ENCODE results near the gene EVI2B.
"Not testable (repeated sequence)": the region's sequence is repeated elsewhere in the genome, so short reads cannot be mapped to it uniquely, and the experiment has no call there.

The EVI2B gene

DNA sequence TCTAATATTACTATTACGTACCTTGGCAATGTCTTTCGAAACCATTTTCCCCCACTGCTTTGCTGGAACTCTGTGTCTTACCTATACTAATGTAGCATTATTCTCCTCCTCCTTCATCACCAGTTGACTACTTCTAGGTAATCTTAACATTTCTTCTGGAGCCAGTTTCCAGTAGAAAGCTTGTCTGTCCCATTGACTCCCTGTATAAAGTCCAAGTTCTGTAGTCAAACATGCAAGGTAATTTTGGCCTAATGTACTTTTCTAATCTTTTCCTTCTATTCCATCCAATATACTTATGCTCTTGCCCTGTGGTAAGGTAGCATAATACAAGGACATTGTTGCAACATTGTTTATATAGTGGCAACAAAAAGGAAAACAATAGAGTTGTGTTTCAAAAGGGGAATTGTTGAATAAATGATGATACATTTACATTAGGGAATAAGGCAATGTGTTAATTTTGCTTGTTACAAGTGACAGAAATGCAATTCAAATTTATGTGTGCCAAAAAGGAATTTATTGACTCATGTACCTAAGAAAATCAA is 44.7 kb downstream of the EVI2B start:
- no peak for DNase-seq

DNA sequence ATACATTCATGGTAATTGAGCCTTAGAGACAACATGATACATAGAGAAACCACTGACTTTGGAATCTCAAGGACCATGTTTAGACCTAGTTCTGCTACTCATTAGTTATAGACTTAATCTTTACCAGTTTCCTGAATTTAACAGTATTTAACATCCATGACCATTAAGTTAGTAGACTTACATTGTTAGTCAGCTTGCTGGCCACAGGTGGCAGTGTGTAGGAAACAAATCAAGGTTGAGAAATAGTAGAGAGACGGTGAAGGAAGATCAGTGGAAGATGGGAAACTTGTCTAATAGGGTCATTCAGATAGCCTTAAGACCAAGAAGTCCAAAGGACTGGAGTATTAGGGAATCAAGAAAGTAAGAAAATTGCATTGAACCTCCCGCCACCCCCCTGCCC is 47.8 kb downstream of the EVI2B start:
- DNase-seq = peak; percentile 17 to 29

DNA sequence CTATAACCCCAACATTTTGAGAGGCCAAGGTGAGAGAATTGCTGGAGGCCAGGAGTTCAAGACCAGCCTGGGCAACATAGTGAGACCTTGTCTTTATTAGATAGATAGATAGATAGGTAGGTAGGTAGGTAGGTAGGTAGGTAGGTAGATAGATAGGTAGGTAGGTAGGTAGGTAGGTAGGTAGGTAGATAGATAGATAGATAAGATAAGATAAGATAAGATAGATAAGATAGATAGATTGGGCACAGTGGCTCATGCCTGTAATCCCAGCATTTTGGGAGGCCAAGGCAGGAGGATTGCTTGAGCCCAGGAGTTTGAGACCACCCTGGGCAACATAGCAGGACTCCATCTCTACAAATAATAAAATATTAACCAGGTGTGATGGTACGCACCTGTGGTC is 50.9 kb downstream of the EVI2B start:
- DNase-seq = not testable (repeated sequence)

DNA sequence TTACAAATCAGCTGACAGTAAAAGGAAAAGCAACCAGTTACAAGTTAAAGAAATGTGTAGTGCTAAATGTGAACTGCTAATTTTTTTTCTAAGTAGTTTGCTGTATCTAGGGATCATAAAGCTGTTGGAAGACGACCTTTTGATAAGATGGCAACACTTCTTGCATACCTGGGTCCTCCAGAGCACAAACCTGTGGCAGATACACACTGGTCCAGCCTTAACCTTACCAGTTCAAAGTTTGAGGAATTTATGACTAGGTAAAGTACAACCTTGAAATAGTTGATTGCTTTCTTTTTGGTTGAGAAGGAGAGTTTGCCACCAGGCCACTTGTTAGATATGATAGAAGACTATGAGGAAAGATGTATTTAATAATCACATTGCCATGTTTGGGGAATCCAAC is 52.3 kb downstream of the EVI2B start:
- no peak for DNase-seq

DNA sequence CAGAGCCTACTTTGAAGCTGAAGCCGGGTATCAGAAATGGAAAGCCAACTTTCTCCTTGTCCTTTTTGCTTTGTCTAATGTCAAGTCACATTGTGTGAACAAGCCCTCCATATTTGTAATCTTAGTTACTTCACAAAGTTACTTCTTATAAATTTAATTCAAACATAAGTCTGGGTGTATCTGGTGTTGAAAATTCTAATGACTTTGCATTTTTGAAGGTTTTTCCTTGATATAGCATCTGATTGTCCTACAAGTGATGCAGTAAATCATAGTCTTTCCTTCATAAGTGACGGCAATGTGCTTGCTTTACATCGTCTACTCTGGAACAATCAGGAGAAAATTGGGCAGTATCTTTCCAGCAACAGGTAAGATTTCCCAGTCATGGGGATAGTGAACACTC is 53.7 kb downstream of the EVI2B start:
- DNase-seq = no peak

DNA sequence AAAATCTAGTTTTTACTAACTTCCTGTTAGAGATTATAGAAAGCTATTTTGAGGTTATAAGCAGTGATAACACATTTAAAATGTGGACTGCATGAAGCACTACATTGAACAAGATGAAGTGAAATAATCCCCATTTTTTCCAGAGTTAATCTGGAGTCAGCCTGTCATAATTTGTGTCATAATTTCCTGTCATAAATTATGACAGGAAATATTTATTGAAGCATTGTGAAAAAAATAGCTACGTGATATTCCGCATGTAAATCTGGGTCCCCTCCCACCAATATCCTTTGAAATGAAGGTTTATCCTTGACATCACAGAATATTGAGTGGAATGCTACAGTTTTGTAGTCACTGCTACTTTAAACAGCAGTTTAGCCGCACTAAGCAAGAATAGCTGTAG is 56.9 kb downstream of the EVI2B start:
- no peak for DNase-seq

DNA sequence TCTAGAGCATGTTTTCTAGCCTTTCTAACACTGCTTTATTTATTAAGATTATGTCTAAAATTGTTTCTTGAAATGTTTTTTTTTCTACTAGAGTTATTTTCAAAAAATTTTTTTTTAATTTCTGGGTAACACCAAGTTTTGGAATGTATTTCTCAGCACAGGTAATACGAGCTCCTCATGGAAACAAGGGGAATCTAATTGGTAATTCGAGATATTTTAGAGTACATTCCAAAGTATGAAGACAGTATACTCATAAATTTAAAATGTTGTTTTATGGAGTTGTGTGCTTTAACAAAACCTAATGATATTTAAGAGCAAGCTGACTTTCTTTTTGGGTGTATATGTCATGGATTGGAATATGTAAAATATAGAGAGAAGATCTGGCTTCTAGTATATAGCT is 59.2 kb downstream of the EVI2B start:
- DNase-seq = no peak

Data from CD4-positive, alpha-beta T cell treated with Interleukin-1 beta for 1 hour (primary cell).